Endothelial cell (in vitro differentiated cells): ENCODE data around the gene TLX2. TPM values are rescaled to one million over a fixed set of nuclear protein-coding genes. Genes with fewer than 3 reads are reported as not detected.

Source experiments
- DNase-seq: peaks from one replicate; pipeline ENCODE4 v3.0.0; 2021; ENCODE audit warnings: low spot score
- H3K27ac Mint-ChIP-seq: one replicate; pipeline ENCODE4 v1.8.0; 2021; ENCODE audit warnings: mixed read lengths, inconsistent platforms; ENCODE audit not compliant: unreplicated experiment
- H3K27me3 Mint-ChIP-seq: one replicate; pipeline ENCODE4 v1.8.0; 2021; ENCODE audit warnings: mild to moderate bottlenecking, moderate library complexity, mixed read lengths, inconsistent platforms; ENCODE audit not compliant: unreplicated experiment
- H3K36me3 Mint-ChIP-seq: one replicate; pipeline ENCODE4 v1.8.0; 2021; ENCODE audit warnings: mild to moderate bottlenecking, low read depth, mixed read lengths, inconsistent platforms; ENCODE audit not compliant: unreplicated experiment
- H3K4me1 Mint-ChIP-seq: one replicate; pipeline ENCODE4 v1.8.0; 2021; ENCODE audit warnings: mild to moderate bottlenecking, mixed read lengths, inconsistent platforms; ENCODE audit not compliant: unreplicated experiment
- H3K4me3 Mint-ChIP-seq: one replicate; pipeline ENCODE4 v1.8.0; 2021; ENCODE audit warnings: mild to moderate bottlenecking, mixed read lengths, inconsistent platforms; ENCODE audit not compliant: unreplicated experiment
- H3K9me3 Mint-ChIP-seq: one replicate; pipeline ENCODE4 v1.8.0; 2021; ENCODE audit warnings: mixed read lengths, inconsistent platforms; ENCODE audit not compliant: unreplicated experiment
- total RNA-seq: library from RNA; stranded (reverse); fragmentation: NEBNext Ultra II Directional; extraction: Animal tissue kit (Norgen Biotek cat#: 25700); gene quantifications from one replicate; pipeline ENCODE4 v1.2.1, GENCODE V29; 2021; ENCODE audit not compliant: unreplicated experiment
- TF ChIP-seq, protein P1 (sequence below): fragments of 200-600 bp; sonication (generic); IDR thresholded peaks from one replicate; pipeline ENCODE4 v1.5.0; 2021; ENCODE audit warnings: antibody characterized with exemption; ENCODE audit not compliant: unreplicated experiment

The TLX2 gene
- total RNA-seq, 1 donor from 2014 or later: not detected

DNA sequence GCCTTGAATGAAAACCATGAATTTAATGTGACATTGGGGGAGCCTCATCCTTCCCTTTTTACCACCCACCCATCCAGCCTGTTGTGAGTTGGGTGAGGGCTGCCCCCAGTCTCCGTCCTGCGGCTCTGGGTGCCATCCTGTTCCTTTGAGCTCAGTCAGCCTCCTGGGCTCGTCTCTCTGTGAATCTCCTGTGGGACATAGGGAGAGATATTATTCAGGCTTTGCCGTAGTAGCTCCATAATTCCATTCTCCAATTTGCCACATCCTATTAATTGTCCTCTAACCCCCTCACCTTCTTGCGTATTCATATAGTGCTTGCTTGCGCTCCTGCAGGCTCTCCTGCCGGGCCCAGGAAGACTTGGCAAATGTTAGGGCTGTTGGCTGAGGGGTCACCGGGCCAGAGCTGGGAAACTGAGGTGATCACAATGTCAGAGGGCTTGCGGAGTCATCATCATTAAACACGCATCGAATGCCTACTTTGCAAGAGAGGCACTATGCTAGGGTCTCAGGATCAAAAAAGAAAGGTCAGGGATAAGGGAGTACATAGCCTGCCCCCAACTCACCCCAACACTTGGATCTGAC lies 12.5 kb downstream of the TLX2 start:
- Mint-ChIP-seq H3K4me1 (peaks cover 26% of the 10 kb centered on the region), H3K36me3 (peaks cover 38% of the 10 kb centered on the region), H3K27ac (peak overlapping the region; percentile 61), H3K27me3 (peaks cover 11% of the 10 kb centered on the region), H3K4me3 (peak overlapping the region; percentile 81), H3K9me3 (no peaks in the 10 kb centered on the region)
- DNase-seq: no peak
- TF ChIP-seq, protein P1, sequence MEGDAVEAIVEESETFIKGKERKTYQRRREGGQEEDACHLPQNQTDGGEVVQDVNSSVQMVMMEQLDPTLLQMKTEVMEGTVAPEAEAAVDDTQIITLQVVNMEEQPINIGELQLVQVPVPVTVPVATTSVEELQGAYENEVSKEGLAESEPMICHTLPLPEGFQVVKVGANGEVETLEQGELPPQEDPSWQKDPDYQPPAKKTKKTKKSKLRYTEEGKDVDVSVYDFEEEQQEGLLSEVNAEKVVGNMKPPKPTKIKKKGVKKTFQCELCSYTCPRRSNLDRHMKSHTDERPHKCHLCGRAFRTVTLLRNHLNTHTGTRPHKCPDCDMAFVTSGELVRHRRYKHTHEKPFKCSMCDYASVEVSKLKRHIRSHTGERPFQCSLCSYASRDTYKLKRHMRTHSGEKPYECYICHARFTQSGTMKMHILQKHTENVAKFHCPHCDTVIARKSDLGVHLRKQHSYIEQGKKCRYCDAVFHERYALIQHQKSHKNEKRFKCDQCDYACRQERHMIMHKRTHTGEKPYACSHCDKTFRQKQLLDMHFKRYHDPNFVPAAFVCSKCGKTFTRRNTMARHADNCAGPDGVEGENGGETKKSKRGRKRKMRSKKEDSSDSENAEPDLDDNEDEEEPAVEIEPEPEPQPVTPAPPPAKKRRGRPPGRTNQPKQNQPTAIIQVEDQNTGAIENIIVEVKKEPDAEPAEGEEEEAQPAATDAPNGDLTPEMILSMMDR: no peak

DNA sequence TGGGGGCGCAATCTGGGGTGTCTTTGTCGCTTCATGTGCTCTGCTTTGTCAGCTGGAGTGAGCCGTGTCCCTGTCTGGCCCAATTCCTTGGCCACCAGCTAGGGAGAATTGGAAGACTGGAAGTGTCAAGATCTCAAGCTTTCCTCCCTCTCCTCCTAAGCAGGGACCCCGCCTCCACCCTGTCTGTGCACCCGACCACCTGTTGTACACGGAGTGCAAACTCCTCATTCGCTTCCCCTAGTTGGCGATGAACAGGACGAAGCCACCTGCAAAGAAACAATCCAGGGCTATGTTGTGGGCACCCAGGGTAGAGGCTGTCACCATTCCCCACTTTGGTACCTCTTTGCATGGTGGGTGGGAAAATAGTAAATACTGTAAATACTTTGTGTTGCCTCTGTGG lies 13.5 kb downstream of the TLX2 start:
- no peak overlapping the region for H3K27ac Mint-ChIP-seq
- peaks cover 26% of the 10 kb centered on the region for H3K4me1 Mint-ChIP-seq
- H3K27me3 Mint-ChIP-seq: peaks cover 12% of the 10 kb centered on the region
- peaks cover 43% of the 10 kb centered on the region for H3K36me3 Mint-ChIP-seq
- peak overlapping the region; percentile 98 for H3K4me3 Mint-ChIP-seq
- TF ChIP-seq, protein P1: no peak
- no peaks in the 10 kb centered on the region for H3K9me3 Mint-ChIP-seq
- DNase-seq: no peak

DNA sequence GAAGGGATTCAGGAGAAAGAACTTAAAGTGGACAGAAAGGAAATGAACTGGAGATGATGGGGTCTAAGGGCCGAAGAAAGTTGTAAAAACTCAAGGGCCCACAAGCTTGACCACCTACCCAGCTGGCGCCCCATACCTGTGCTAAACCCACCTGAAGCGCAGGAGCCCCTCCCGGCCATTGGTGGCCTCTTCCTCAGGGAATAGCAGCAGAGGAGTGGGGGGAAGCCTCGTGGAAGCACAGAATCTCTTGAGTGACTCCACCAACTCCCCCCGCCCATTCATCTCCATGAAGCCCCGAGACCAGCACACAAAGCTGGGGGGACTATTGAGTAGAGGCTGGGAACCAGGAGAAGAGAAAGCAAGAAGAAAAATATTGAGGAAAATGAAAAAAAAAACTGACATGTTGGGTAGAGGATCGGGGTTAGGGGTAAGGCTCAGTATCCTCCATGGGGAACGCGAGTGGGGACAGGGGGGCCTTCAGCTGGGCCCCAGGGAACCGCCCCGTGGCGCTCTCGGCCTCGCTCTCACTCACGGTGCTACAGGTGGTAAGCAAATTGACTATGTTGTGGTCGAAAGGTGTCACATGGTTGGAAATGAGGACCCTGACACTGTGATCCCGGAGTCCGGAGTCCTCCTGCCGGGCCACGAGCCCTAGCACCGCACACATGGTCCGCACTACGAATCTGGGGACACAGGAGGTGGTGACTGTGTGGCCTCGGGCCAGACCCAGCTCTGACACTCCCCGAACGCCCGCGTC lies 14.5 kb downstream of the TLX2 start:
- no peak for DNase-seq
- peak overlapping the region; percentile 96 for H3K27ac Mint-ChIP-seq
- H3K36me3 Mint-ChIP-seq: peaks cover 43% of the 10 kb centered on the region
- peak overlapping the region; percentile 98 for H3K4me3 Mint-ChIP-seq
- TF ChIP-seq, protein P1: no peak
- H3K9me3 Mint-ChIP-seq: no peaks in the 10 kb centered on the region
- peaks cover 12% of the 10 kb centered on the region for H3K27me3 Mint-ChIP-seq
- H3K4me1 Mint-ChIP-seq: peaks cover 26% of the 10 kb centered on the region

DNA sequence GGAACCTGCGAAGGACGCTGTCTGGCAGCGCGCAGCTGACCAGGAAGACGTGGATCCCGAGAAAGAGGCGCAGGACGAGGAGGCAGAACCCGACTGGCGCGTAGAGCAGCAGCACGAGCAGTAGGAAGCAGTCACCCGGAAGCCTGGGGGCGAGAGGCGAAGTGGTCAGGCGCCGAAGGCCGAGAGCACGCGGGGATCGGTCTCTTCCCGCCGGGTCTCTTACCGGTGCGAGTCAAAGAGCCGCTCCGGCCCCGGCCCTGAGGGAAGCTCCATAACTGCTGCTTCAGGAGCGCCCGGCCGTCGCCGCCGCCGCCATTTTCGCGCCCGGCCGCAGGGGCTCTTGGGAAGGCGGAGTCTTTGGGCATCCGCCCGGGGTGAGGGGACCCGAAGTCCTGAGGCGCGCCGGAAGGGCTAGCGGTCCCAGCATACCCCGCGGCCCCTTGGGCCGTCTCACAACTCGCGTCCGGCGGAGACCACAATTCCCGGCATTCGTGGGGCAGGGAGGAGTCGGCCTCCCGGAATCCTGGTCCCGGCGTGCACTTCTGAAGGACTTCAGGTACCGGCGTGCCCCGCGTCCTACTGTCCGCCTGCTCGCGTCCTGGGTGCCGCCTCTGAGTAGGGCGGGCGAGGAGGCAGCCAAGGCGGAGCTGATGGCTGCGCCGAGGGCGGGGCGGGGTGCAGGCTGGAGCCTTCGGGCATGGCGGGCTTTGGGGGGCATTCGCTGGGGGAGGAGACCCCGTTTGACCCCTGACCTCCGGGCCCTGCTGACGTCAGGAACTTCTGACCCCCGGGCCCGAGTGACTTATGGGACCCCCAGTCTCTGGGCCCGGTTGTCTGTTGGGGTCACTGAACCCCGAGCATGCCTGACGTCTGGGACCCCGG lies 15.3 kb downstream of the TLX2 start, which contains the start of the genes AUP1 and HTRA2:
Gene AUP1, minus strand, starts transcription at position 350 of the 882 bp plus-strand sequence. Its CDS starts 77 bp downstream, at position 273.
Gene HTRA2, plus strand, starts transcription at position 577 of the 882 bp plus-strand sequence. Its CDS starts 74 bp downstream, at position 651.
- H3K27me3 Mint-ChIP-seq: peaks cover 12% of the 10 kb centered on the region
- no peaks in the 10 kb centered on the region for H3K9me3 Mint-ChIP-seq
- H3K36me3 Mint-ChIP-seq: peaks cover 43% of the 10 kb centered on the region
- peak within 1 kb of the TSS; percentile 96 for H3K27ac Mint-ChIP-seq
- TF ChIP-seq, protein P1: no peak
- DNase-seq: peak; percentile 96
- peak within 1 kb of the TSS; percentile 98 for H3K4me3 Mint-ChIP-seq
- H3K4me1 Mint-ChIP-seq: peaks cover 26% of the 10 kb centered on the region
